ENCODE measurements around the gene CBFA2T2.

GRCh38 chr20:33465481-33466302 is 24.2 kb upstream of the CBFA2T2 start:
- no peak for TF ChIP-seq EZH2 (IDR thresholded peaks at IDR 0.05; ENCODE audit: borderline replicate concordance)
- TF ChIP-seq EZH2phosphoT487 (IDR thresholded peaks at IDR 0.05; ENCODE audit: low read depth, severe bottlenecking, unreplicated experiment): no peak

All from hepatocyte (in vitro differentiated cells).